Right lobe of liver (tissue), 6 donors: Measurements from ENCODE around the gene SH2D3C. TPM values are rescaled to one million over a fixed set of nuclear protein-coding genes. Genes with fewer than 3 reads are reported as not detected.
A peak's percentile ranks its signal among the peaks of the same experiment; 100 is the strongest.

Experiments
- ATAC-seq, 4 donors: fragments of 200-7000 bp; cut with Tn5 transposase; one replicate each; pipeline ENCODE4 v1.9.1; 2020; ENCODE audit warnings: mild to moderate bottlenecking in 4 of 4, moderate library complexity in 4 of 4
- DNase-seq, 3 donors: peaks; one replicate each; pipeline ENCODE4 v3.0.0-alpha.2; 2020
- H3K27ac ChIP-seq, 3 donors: fragments of 200-600 bp; one replicate each; pipeline ENCODE4 v1.8.0; 2022
- H3K27me3 ChIP-seq, 2 donors: fragments of 200-600 bp; one replicate each; pipeline ENCODE4 v1.8.0; 2022
- H3K36me3 ChIP-seq, 4 donors: fragments of 200-600 bp; sonication (generic) in 1 of 4; one replicate each; pipeline versions ENCODE4 v1.5.1 to v1.8.0; 2017 to 2022; ENCODE audit warnings: control low read depth in 1 of 4
- H3K4me1 ChIP-seq, 4 donors: fragments of 200-600 bp; sonication (generic) in 1 of 4; one replicate each; pipeline versions ENCODE4 v1.5.1 to v1.8.0; 2017 to 2022; ENCODE audit warnings: control low read depth in 1 of 4
- H3K4me3 ChIP-seq, 3 donors: fragments of 200-600 bp; one replicate each; pipeline ENCODE4 v1.8.0; 2022
- H3K9me3 ChIP-seq, 4 donors: fragments of 200-600 bp; sonication (generic) in 1 of 4; one replicate each; pipeline versions ENCODE4 v1.5.1 to v1.8.0; 2017 to 2022; ENCODE audit warnings: control low read depth in 1 of 4
- POLR2A ChIP-seq: fragments of 450-650 bp; IDR thresholded peaks from one replicate; pipeline ENCODE4 v1.6.1; 2017; ENCODE audit warnings: antibody characterized with exemption, mild to moderate bottlenecking
- WGBS: methylation state at CpG from one replicate; pipeline ENCODE4 v1.1.6; 2018; ENCODE audit warnings: low coverage, low lambda C conversion rate; ENCODE audit not compliant: insufficient coverage; ENCODE audit errors: missing lambda C conversion rate; 5-methylcytosine and 5-hydroxymethylcytosine counted together
- intact Hi-C, 2 donors: fragments of 100-400 bp; cut with DNase I; formaldehyde crosslinking; loops; one replicate each; pipeline versions ENCODE4 v1.11.2 to v1.14.1; 2022
- total RNA-seq, 6 experiments: library from RNA; depleted of rRNA in 2 of 6; stranded (reverse); fragments of >200 nt in 2 of 6; fragmentation: NEBNext Ultra II Directional in 3 of 6; extraction: Animal tissue kit (Norgen Biotek cat#: 25700) in 3 of 6; gene quantifications; one replicate each; pipeline versions ENCODE4 v1.1.0 to v1.2.4, GENCODE V29; 2016 to 2023
- TF ChIP-seq, protein P1 (sequence below), 4 donors: fragments of 200-600 bp in 3 of 4; fragments of 450-650 bp in 1 of 4; IDR thresholded peaks; one replicate each; pipeline versions ENCODE4 v1.5.1 to v1.8.0; 2016 to 2022; ENCODE audit warnings: antibody characterized with exemption in 4 of 4, mild to moderate bottlenecking in 2 of 4
- donor health status: DM: no; HTN: yes; CAD: no.
- donor health status: DM: no; HTN: no; CAD: no.
- donor health status: DM: no; HTN: no; CAD: no.
- donor health status: DM: no; HTN: yes; CAD: no.
- donor health status: DM: no; HTN: yes; CAD: no.

The SH2D3C gene
- total RNA-seq, 6 experiments from 2014 or later, result 1.7 to 5.6 (median 2.7) TPM

DNA sequence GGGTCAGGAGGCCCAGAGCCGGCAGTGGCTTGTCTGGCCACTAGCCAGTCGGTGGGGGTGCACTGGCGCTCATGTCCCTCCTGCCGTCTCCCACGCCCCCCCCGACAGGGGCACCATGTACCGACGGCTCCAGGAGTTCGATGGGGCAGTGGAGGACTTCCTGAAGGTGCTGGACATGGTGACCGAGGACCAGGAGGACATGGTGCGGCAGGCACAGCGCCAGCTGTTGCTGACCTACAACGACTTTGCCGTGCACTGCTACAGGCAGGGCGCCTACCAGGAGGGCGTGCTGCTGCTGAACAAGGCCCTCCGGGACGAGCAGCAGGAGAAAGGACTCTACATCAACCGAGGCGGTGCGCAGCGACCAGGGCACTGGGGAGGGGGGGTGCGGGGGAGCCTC, 54.5 kb downstream of the SH2D3C start:
- H3K9me3 ChIP-seq, result no peaks in the 10 kb centered on the region
- no peak overlapping the region for H3K4me3 ChIP-seq
- DNase-seq, result no peak
- ATAC-seq, result peak in 2 of 4 donors; percentile 18 to 31
- WGBS, result 42% methylated on average over 9 of the region's 23 CpGs
- no peak for TF ChIP-seq POLR2A
- TF ChIP-seq, protein P1, sequence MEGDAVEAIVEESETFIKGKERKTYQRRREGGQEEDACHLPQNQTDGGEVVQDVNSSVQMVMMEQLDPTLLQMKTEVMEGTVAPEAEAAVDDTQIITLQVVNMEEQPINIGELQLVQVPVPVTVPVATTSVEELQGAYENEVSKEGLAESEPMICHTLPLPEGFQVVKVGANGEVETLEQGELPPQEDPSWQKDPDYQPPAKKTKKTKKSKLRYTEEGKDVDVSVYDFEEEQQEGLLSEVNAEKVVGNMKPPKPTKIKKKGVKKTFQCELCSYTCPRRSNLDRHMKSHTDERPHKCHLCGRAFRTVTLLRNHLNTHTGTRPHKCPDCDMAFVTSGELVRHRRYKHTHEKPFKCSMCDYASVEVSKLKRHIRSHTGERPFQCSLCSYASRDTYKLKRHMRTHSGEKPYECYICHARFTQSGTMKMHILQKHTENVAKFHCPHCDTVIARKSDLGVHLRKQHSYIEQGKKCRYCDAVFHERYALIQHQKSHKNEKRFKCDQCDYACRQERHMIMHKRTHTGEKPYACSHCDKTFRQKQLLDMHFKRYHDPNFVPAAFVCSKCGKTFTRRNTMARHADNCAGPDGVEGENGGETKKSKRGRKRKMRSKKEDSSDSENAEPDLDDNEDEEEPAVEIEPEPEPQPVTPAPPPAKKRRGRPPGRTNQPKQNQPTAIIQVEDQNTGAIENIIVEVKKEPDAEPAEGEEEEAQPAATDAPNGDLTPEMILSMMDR (IDR thresholded peaks at IDR 0.05), result no peak
- no peaks in the 10 kb centered on the region for H3K4me1 ChIP-seq
- H3K27ac ChIP-seq, result no peak overlapping the region
- H3K27me3 ChIP-seq, result no peaks in the 10 kb centered on the region
- no peaks in the 10 kb centered on the region for H3K36me3 ChIP-seq
- intact Hi-C loops, result loop anchor here in 1 of 2 donors (10.0 kb wide), 1 partner anchor 219 kb away; no protein-coding TSS in a partner anchor

DNA sequence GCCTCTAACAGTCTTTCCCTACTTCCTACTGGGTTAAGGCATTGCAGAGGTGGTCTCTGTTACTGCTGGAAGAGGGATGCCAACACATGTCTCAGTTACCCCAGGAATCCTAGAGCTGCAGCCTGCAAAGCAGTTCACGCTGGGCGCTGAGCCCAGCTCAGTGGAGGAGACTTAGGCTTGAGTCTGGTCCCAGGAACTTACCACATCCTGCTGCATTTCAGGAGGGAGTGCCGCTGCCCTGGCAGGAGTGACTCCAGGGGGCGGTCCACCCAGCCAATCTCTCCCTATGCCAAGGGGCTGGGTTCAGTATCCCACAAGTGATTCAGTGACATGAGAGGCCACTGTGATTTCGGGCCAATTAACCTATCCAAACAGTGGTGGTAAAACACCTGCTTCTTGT, 55.0 kb downstream of the SH2D3C start:
- no peak for ATAC-seq
- Histone ChIP-seq H3K36me3 (no peaks in the 10 kb centered on the region), H3K27ac (no peak overlapping the region), H3K4me3 (no peak overlapping the region), H3K4me1 (no peaks in the 10 kb centered on the region), H3K9me3 (no peaks in the 10 kb centered on the region), H3K27me3 (no peaks in the 10 kb centered on the region)
- 83% methylated on average over 5 of the region's 5 CpGs for WGBS
- intact Hi-C loops, result loop anchor here in 1 of 2 donors (10.0 kb wide), 1 partner anchor 219 kb away; no protein-coding TSS in a partner anchor
- TF ChIP-seq POLR2A, result no peak
- TF ChIP-seq, protein P1 (IDR thresholded peaks at IDR 0.05), result no peak
- no peak for DNase-seq

DNA sequence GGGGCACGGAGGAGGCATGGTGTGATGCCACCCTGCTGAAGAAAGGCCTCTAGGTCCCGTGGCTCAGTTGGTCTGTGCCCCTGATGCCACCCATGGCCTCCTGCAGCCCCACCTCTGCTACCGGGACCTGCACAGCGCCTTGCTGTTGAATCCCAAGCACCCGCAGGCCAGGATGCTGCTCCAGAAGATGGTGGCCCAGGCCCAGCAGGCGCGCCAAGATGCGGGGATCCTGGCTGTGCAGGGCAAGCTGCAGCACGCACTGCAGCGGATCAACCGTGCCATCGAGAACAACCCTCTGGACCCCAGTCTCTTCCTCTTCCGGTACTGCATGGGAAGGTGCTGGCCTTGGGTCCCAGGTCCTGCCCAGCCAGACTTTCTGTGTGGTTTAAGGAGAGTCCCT, 55.5 kb downstream of the SH2D3C start:
- Histone ChIP-seq H3K36me3 (no peaks in the 10 kb centered on the region), H3K4me1 (no peaks in the 10 kb centered on the region), H3K9me3 (no peaks in the 10 kb centered on the region), H3K27ac (no peak overlapping the region), H3K27me3 (no peaks in the 10 kb centered on the region), H3K4me3 (no peak overlapping the region)
- no peak for ATAC-seq
- DNase-seq, result no peak
- intact Hi-C loops, result loop anchor here in 1 of 2 donors (10.0 kb wide), 1 partner anchor 218 kb away; no protein-coding TSS in a partner anchor
- TF ChIP-seq POLR2A, result no peak
- TF ChIP-seq, protein P1 (IDR thresholded peaks at IDR 0.05), result no peak
- WGBS, result 76% methylated on average over 2 of the region's 13 CpGs

DNA sequence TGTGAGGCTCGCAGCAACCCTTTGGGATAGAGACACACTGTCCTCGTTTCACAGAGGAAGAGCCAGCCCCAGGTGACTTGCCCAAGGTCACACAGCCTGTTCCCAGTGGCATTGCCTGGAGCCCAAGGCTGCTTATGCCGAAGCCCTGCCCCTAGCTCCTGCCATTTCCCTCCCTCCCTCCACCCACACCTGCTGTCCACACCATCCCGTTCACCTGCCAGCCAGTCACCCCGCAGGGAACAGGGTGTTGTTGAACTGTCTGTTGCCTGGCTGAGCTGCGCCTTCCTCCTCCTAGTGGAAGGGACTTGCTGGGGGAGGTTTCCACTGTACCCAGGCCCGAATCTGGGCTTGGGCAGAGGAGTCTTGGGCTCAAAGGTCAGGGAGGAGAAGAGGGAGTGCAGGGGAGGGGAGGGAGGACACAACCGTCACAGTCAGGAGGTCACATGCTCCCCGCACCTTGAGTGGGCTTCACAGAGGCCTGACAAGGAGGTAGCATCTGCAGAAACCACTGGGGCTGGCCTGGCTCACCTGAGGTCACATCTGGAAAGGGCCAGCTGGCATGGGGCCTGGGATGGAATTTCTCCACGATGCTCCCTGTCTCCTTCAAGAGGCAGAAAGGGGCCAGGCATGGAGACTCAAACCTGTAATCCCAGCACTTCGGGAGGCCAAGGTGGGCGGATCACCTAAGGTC, 56.3 kb downstream of the SH2D3C start:
- no peak overlapping the region for H3K27ac ChIP-seq
- no peaks in the 10 kb centered on the region for H3K27me3 ChIP-seq
- ATAC-seq (no peak), DNase-seq (no peak)
- 68% methylated on average over 7 of the region's 12 CpGs for WGBS
- no peaks in the 10 kb centered on the region for H3K4me1 ChIP-seq
- H3K4me3 ChIP-seq, result no peak overlapping the region
- H3K9me3 ChIP-seq, result no peaks in the 10 kb centered on the region
- intact Hi-C loops, result loop anchor here in 1 of 2 donors (10.0 kb wide), 1 partner anchor 217 kb away; no protein-coding TSS in a partner anchor
- TF ChIP-seq, protein P1 (IDR thresholded peaks at IDR 0.05), result no peak
- no peak for TF ChIP-seq POLR2A
- no peaks in the 10 kb centered on the region for H3K36me3 ChIP-seq
